HEK293T (cell line): Measurements from ENCODE around the gene MS4A10.

ENCODE experiments used
- CTCF ChIA-PET: fragments of 350-600 bp; formaldehyde crosslinking; extraction: SDS; loops from one replicate; lab custom pipeline; 2021; ENCODE audit warnings: antibody characterized with exemption, inconsistent platforms; lab: Yijun Ruan, JAX
- POLR2A ChIA-PET: fragments of 350-600 bp; formaldehyde crosslinking; extraction: SDS; loops from one replicate; lab custom pipeline; 2020; ENCODE audit warnings: antibody characterized with exemption, inconsistent platforms; lab: Yijun Ruan, JAX
- DNase-seq: peaks from one replicate; pipeline ENCODE4 v3.0.0; 2012; ENCODE audit warnings: mixed read lengths; ENCODE audit errors: extremely low spot score
- ARNT ChIP-seq: fragments of 450-650 bp; IDR thresholded peaks from 2 replicates; pipeline ENCODE4 v1.6.1; 2017; ENCODE audit warnings: mild to moderate bottlenecking
- BHLHE40 ChIP-seq: fragments of 450-650 bp; IDR thresholded peaks from 2 replicates; pipeline ENCODE4 v1.6.1; 2016; ENCODE audit warnings: mild to moderate bottlenecking, moderate library complexity, borderline replicate concordance
- CTBP1 ChIP-seq: fragments of 450-650 bp; IDR thresholded peaks from 2 replicates; pipeline ENCODE4 v1.6.1; 2016; ENCODE audit warnings: borderline replicate concordance
- ELF4 ChIP-seq: fragments of 450-650 bp; IDR thresholded peaks from 2 replicates; pipeline ENCODE4 v1.6.1; 2017; ENCODE audit warnings: antibody characterized with exemption
- FOXA1 ChIP-seq: fragments of 450-650 bp; IDR thresholded peaks from 2 replicates; pipeline ENCODE4 v1.6.1; 2016; ENCODE audit warnings: mild to moderate bottlenecking
- FOXK2 ChIP-seq: fragments of 450-650 bp; IDR thresholded peaks from 2 replicates; pipeline ENCODE4 v1.6.1; 2016; ENCODE audit warnings: mild to moderate bottlenecking
- FOXM1 ChIP-seq: fragments of 450-650 bp; IDR thresholded peaks from 2 replicates; pipeline ENCODE4 v1.6.1; 2017; ENCODE audit warnings: mild to moderate bottlenecking, borderline replicate concordance
- HDGF ChIP-seq: fragments of 450-650 bp; IDR thresholded peaks from 2 replicates; pipeline ENCODE4 v1.6.1; 2017; ENCODE audit warnings: antibody characterized with exemption, borderline replicate concordance
- L3MBTL2 ChIP-seq: fragments of 450-650 bp; conservative IDR thresholded peaks from 2 replicates; pipeline ENCODE4 v1.6.1; 2016; ENCODE audit warnings: mild to moderate bottlenecking
- LEF1 ChIP-seq: fragments of 450-650 bp; IDR thresholded peaks from 2 replicates; pipeline ENCODE4 v1.6.1; 2017; ENCODE audit warnings: mild to moderate bottlenecking, borderline replicate concordance
- NFRKB ChIP-seq: fragments of 450-650 bp; IDR thresholded peaks from 2 replicates; pipeline ENCODE4 v1.6.1; 2016; ENCODE audit warnings: mild to moderate bottlenecking, moderate library complexity
- SP1 ChIP-seq: fragments of 450-650 bp; IDR thresholded peaks from 2 replicates; pipeline ENCODE4 v1.6.1; 2017
- SUZ12 ChIP-seq: fragments of 450-650 bp; IDR thresholded peaks from 2 replicates; pipeline ENCODE4 v1.6.1; 2016; ENCODE audit warnings: mild to moderate bottlenecking
- TARDBP ChIP-seq: fragments of 450-650 bp; IDR thresholded peaks from 2 replicates; pipeline ENCODE4 v1.6.1; 2016
- ZNF384 ChIP-seq: fragments of 450-650 bp; IDR thresholded peaks from 2 replicates; pipeline ENCODE4 v1.6.1; 2016
- TF ChIP-seq, protein P1 (sequence below): fragments of 450-650 bp; IDR thresholded peaks from 2 replicates; pipeline ENCODE4 v1.6.1; 2016

MS4A10 gene

DNA sequence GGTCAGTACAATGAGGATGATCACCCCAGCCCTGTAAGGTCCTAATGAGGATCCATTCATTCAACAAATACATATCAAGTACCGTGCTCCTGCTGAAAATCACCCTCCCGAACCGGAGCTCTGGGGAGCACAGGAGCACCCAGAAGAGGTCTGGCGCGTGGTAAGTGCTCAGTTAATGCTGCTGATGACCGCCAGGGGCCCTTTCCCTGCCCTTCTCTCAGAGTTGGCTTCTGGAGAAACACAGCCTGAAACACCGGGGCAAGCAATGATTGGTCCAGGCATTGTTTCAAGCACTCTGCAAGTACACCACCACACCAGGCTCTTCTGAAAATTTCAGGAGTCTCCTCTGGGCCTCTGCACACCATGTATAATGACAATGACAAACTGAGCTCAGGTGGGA, 53.0 kb downstream of the MS4A10 start:
- CTCF ChIA-PET, result no interaction called here
- no peak for TF ChIP-seq FOXK2
- TF ChIP-seq BHLHE40, result no peak
- TF ChIP-seq ELF4, result no peak
- TF ChIP-seq SP1, result no peak
- TF ChIP-seq TARDBP, result no peak
- no peak for TF ChIP-seq CTBP1
- TF ChIP-seq HDGF, result no peak
- TF ChIP-seq LEF1, result no peak
- TF ChIP-seq ZNF384, result no peak
- TF ChIP-seq L3MBTL2, result no peak
- TF ChIP-seq, protein P1, sequence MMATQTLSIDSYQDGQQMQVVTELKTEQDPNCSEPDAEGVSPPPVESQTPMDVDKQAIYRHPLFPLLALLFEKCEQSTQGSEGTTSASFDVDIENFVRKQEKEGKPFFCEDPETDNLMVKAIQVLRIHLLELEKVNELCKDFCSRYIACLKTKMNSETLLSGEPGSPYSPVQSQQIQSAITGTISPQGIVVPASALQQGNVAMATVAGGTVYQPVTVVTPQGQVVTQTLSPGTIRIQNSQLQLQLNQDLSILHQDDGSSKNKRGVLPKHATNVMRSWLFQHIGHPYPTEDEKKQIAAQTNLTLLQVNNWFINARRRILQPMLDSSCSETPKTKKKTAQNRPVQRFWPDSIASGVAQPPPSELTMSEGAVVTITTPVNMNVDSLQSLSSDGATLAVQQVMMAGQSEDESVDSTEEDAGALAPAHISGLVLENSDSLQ, result no peak
- no peak for TF ChIP-seq SUZ12
- TF ChIP-seq FOXA1, result no peak
- no peak for TF ChIP-seq NFRKB
- TF ChIP-seq FOXM1, result no peak
- no peak for TF ChIP-seq ARNT
- DNase-seq, result peak; percentile 27
- POLR2A ChIA-PET, result no interaction called here

DNA sequence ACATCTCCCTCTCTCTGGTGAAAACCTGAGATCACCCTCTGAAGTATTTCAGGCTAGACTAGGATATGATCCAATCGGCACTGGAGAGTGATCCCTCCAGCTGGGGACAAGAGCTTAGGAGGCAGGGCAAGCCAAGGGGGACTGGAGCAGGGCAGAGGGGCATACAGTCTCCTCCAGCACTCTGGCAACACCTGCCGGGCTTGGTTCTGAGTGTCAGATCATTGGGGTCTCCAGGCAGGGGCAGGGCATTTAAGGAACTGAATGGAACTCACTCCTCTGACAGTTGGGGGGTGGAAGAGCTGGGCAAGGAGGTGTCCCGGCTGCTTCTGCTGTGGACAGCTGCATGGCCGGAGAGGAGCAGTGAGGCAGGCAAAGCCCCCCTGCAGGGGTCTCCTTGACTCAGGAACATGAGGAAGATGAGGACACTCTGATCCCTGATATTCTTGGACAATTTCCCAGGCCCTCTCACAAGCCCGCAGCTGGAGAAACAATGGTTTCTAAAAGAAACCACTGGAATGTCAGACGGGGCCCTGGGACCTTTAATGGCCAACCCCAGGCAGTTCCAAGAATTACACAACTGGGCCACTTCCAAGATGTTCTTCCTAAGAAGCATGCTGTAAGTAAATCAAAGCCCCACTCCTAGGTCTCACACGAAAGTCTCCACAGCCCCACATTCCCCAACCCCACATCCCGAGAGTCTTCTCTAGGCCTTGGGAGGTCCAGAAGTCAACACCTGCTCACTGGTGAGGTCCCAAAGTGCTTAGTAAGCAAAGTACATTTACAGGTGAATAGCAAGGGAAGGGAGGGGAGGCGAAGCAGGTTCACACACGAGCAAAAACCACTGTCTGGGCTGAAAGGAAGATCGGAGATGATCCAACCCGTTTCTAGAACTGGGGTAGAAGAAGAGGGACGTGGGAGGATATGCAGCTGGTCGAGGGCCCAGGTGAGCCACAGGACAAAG, 55.6 kb downstream of the MS4A10 start:
- no peak for DNase-seq
- TF ChIP-seq BHLHE40 (no peak), FOXK2 (no peak), SUZ12 (no peak), ARNT (no peak)
- POLR2A ChIA-PET, result interaction anchor here (0.6 kb wide), 1 partner anchor 73 kb away, joined by 3 read pairs; the partner anchor contains the start of gene TMEM109
- CTCF ChIA-PET, result interaction anchor here (0.6 kb wide), 1 partner anchor 265 kb away, joined by 3 read pairs; no protein-coding TSS in a partner anchor

DNA sequence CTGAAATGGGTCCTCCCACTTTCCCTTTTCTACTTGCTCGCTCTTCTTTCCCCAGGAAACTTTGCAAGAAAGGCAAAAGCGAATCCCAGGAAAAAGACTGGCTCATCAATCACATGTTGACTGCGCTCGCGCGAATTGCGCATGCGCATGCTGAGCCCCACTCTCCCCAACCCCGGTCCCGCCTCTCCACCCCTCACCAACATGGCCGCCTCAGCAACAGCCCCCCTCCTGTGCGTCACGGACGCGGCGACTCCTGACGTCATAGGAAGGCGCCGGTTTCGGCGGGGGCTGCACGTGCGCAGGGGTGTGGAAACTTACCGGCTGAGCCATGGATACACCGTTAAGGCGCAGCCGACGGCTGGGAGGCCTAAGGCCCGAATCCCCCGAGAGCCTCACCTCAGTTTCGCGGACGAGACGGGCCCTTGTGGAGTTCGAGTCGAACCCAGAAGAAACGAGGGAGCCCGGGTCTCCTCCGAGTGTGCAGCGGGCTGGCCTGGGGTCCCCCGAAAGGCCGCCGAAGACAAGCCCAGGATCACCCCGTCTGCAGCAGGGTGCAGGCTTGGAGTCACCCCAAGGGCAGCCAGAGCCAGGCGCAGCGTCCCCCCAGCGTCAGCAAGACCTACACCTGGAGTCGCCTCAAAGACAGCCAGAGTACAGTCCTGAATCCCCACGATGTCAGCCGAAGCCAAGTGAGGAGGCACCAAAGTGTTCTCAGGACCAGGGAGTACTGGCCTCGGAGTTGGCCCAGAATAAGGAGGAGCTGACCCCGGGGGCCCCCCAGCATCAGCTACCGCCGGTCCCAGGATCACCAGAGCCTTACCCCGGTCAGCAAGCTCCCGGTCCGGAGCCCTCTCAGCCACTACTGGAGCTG, 56.9 kb downstream of the MS4A10 start, which contains the start of gene CCDC86:
CCDC86 (plus strand) TSS at position 317 of the 871 bp plus-strand sequence; CDS start at position 329, 12 bp downstream.
- DNase-seq, result peak; percentile 99
- CTCF ChIA-PET, result no interaction called here
- POLR2A ChIA-PET, result interaction anchor here (0.6 to 1.4 kb wide), 3 partner anchors 10 to 72 kb away, joined by 3 to 8 read pairs (median 4); partner anchors contain the start of gene TMEM109
- TF ChIP-seq HDGF (no peak), SP1 (no peak), FOXM1 (no peak), ZNF384 (no peak), TARDBP (no peak), FOXA1 (no peak), LEF1 (no peak), SUZ12 (no peak), ELF4 (no peak), L3MBTL2 (peak; percentile 96), NFRKB (no peak), FOXK2 (peak; percentile 86), BHLHE40 (peak; percentile 67), CTBP1 (no peak), ARNT (peak; percentile 58; the same call in 1 of the 2 replicates)
- TF ChIP-seq, protein P1, result peak; percentile 95

DNA sequence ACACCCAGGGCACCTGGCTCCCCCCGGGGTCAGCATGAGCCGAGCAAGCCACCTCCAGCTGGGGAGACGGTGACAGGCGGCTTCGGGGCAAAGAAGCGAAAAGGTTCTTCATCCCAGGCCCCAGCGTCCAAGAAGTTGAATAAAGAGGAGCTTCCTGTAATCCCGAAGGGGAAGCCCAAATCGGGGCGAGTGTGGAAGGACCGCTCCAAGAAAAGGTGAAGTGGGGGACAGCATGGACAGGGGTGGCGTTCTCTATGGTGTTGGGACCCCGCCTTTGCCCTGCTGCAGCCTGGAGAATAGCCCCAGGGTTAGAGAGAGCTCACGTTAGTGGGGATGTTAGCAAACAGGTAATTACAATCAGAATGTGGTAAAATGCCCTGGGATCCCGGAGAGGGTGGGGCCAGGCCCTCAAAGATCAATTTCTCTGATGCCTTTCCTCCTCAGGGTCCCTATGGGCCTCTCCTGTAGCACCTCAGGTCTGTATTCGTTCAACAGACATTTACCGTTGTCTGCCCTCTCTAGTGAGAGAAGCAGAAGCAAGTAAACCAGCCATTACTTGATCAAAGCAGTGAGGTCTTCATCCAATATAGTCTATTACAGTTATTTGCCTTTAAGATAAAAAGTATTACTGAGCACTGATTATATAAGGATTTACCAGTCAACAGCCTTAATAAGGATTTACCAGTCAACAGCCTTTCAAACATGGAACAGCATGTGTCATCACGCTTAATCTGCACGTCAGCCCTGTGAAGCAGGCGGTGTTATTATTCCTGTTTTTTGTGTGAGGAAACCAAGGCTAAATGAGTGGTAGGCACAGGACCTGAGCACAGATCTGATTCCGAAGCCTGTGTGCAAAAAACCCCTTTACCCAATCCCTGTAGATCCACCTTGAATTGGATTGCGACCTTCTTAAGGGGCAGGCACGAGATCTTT, 57.8 kb downstream of the MS4A10 start:
- ChIA-PET CTCF (interaction anchor here (0.8 kb wide), 1 partner anchor 44 kb away, joined by 3 read pairs; no protein-coding TSS in a partner anchor), POLR2A (interaction anchor here (0.8 to 1.4 kb wide), 2 partner anchors 9 to 62 kb away, joined by 4 to 8 read pairs; no protein-coding TSS in a partner anchor)
- TF ChIP-seq CTBP1, result no peak
- no peak for TF ChIP-seq HDGF
- no peak for TF ChIP-seq ELF4
- TF ChIP-seq FOXM1, result no peak
- no peak for TF ChIP-seq NFRKB
- TF ChIP-seq SP1, result no peak
- TF ChIP-seq SUZ12, result no peak
- no peak for TF ChIP-seq BHLHE40
- no peak for TF ChIP-seq TARDBP
- TF ChIP-seq, protein P1, result no peak
- TF ChIP-seq L3MBTL2, result no peak
- no peak for TF ChIP-seq FOXK2
- no peak for TF ChIP-seq ARNT
- no peak for TF ChIP-seq FOXA1
- TF ChIP-seq LEF1, result no peak
- DNase-seq, result no peak
